OCI-LY3 (cell line): ENCODE measurements around the gene TBC1D2B.
A peak's percentile ranks its signal among the peaks of the same experiment; 100 is the strongest.
"Not testable (repeated sequence)": the region's sequence is repeated elsewhere in the genome, so short reads cannot be mapped to it uniquely, and the experiment has no call there.

ENCODE experiments used
- H2AFZ ChIP-seq: fragments of 200-600, 300-600 bp; shearing (Covaris generic); 2 replicates; pipeline ENCODE4 v1.6.0; 2014; ENCODE audit warnings: antibody characterized with exemption, low read depth, low read length
- H3K27ac ChIP-seq: fragments of 200-600, 300-600 bp; sonication (generic); 2 replicates; pipeline ENCODE4 v1.5.1; 2014; ENCODE audit warnings: mild to moderate bottlenecking, low read length, moderate library complexity, mixed read lengths
- H3K27me3 ChIP-seq: fragments of 200-600, 300-600 bp; sonication (generic); 2 replicates; pipeline ENCODE4 v1.6.1; 2014; ENCODE audit warnings: low read depth, low read length, mixed read lengths
- H3K36me3 ChIP-seq: fragments of 200-600, 300-600 bp; sonication (generic); replicated peaks from 2 replicates; pipeline ENCODE3; 2014; ENCODE audit warnings: low read depth, low read length, mixed read lengths
- H3K4me1 ChIP-seq: fragments of 300-600, 200-600 bp; sonication (generic); 2 replicates; pipeline ENCODE4 v1.6.1; 2014; ENCODE audit warnings: low read length, mixed read lengths
- H3K4me2 ChIP-seq: fragments of 200-600, 300-600 bp; sonication (generic); 2 replicates; pipeline ENCODE4 v1.6.1; 2014; ENCODE audit warnings: low read length, mixed read lengths
- H3K4me3 ChIP-seq: fragments of 300-600, 200-600 bp; sonication (generic); 2 replicates; pipeline ENCODE4 v1.5.1; 2014; ENCODE audit warnings: antibody characterized with exemption, mild to moderate bottlenecking, low read length, moderate library complexity
- H3K79me2 ChIP-seq: fragments of 300-600, 200-600 bp; shearing (Covaris generic); 2 replicates; pipeline ENCODE4 v1.6.1; 2014; ENCODE audit warnings: mild to moderate bottlenecking, low read length, mixed read lengths
- H3K9ac ChIP-seq: fragments of 300-600, 200-600 bp; shearing (Covaris generic); 2 replicates; pipeline ENCODE4 v1.6.0; 2014; ENCODE audit warnings: mild to moderate bottlenecking, low read length, moderate library complexity
- H3K9me3 ChIP-seq: fragments of 200-600, 300-600 bp; shearing (Covaris generic); 2 replicates; pipeline ENCODE4 v1.6.1; 2014; ENCODE audit warnings: low read length, mixed read lengths; ENCODE audit not compliant: insufficient read depth
- H4K20me1 ChIP-seq: fragments of 200-600, 300-600 bp; sonication (generic); 2 replicates; pipeline ENCODE4 v1.6.1; 2016; ENCODE audit warnings: low read length, mixed read lengths; ENCODE audit not compliant: insufficient read depth
- EZH2phosphoT487 ChIP-seq: fragments of 200-600 bp; shearing (Covaris generic); IDR thresholded peaks from 2 replicates; pipeline ENCODE4 v1.6.1; 2018; ENCODE audit warnings: antibody characterized with exemption, mixed run types, low read depth
- TF ChIP-seq, protein P1 (sequence below): fragments of 200-600, 300-600 bp; sonication (generic); IDR thresholded peaks from 2 replicates; pipeline ENCODE4 v1.5.1; 2014; ENCODE audit warnings: antibody characterized with exemption, low read length, low read depth

TBC1D2B gene

DNA sequence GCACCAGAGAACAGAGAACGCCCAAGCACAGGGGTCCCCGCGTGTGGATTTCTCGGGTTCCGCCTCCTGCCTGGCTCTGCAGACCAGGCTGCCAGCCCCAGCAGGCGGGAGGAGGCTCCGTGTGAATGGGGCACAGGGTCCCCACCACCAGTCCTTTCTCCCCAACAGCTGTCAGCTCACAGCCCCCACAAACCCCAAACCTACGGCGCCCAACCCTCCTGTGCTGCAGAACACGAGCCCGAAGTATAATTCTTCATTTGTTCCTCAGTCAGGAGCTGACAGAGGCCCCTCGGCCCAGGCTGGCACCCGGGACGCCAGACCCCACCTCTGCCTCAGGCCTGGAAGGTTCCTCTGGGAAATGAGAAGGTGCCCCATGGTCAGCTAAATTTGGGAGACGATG, 78.0 kb downstream of the TBC1D2B start:
- Histone ChIP-seq H3K9me3 (no peaks in the 10 kb centered on the region), H3K4me2 (no peak overlapping the region), H3K79me2 (no peaks in the 10 kb centered on the region), H3K4me3 (no peak overlapping the region), H4K20me1 (no peaks in the 10 kb centered on the region), H3K36me3 (no peaks in the 10 kb centered on the region), H3K4me1 (peaks cover 27% of the 10 kb centered on the region), H3K9ac (no peak overlapping the region), H2AFZ (no peak overlapping the region), H3K27me3 (no peaks in the 10 kb centered on the region), H3K27ac (no peak overlapping the region)
- TF ChIP-seq, protein P1, sequence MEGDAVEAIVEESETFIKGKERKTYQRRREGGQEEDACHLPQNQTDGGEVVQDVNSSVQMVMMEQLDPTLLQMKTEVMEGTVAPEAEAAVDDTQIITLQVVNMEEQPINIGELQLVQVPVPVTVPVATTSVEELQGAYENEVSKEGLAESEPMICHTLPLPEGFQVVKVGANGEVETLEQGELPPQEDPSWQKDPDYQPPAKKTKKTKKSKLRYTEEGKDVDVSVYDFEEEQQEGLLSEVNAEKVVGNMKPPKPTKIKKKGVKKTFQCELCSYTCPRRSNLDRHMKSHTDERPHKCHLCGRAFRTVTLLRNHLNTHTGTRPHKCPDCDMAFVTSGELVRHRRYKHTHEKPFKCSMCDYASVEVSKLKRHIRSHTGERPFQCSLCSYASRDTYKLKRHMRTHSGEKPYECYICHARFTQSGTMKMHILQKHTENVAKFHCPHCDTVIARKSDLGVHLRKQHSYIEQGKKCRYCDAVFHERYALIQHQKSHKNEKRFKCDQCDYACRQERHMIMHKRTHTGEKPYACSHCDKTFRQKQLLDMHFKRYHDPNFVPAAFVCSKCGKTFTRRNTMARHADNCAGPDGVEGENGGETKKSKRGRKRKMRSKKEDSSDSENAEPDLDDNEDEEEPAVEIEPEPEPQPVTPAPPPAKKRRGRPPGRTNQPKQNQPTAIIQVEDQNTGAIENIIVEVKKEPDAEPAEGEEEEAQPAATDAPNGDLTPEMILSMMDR: no peak
- TF ChIP-seq EZH2phosphoT487: no peak

DNA sequence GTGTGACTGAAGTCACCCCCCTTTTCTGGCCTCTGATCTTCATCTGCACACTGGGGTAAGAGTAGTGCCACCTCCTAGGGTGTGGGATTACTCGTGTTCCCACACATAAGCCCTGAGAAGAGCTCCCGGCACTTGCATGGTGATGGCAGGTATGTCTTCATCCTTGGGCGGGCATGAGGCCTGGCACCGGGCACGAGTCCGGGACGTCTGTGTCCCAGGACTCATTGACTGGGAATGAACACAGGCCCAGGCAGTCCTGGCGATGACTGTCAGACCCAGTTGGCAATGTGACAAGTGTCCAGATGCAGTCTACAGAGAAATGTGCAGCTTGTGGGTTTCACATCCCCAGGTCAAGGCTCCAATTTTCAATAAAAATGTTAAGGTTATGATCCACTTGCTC, 78.9 kb downstream of the TBC1D2B start:
- no peak overlapping the region for H2AFZ ChIP-seq
- no peak overlapping the region for H3K9ac ChIP-seq
- H4K20me1 ChIP-seq: no peaks in the 10 kb centered on the region
- no peak overlapping the region for H3K27ac ChIP-seq
- H3K4me3 ChIP-seq: no peak overlapping the region
- H3K36me3 ChIP-seq: no peaks in the 10 kb centered on the region
- H3K27me3 ChIP-seq: no peaks in the 10 kb centered on the region
- H3K4me2 ChIP-seq: no peak overlapping the region
- H3K79me2 ChIP-seq: no peaks in the 10 kb centered on the region
- no peaks in the 10 kb centered on the region for H3K9me3 ChIP-seq
- TF ChIP-seq, protein P1: no peak
- no peak for TF ChIP-seq EZH2phosphoT487
- peaks cover 29% of the 10 kb centered on the region for H3K4me1 ChIP-seq

DNA sequence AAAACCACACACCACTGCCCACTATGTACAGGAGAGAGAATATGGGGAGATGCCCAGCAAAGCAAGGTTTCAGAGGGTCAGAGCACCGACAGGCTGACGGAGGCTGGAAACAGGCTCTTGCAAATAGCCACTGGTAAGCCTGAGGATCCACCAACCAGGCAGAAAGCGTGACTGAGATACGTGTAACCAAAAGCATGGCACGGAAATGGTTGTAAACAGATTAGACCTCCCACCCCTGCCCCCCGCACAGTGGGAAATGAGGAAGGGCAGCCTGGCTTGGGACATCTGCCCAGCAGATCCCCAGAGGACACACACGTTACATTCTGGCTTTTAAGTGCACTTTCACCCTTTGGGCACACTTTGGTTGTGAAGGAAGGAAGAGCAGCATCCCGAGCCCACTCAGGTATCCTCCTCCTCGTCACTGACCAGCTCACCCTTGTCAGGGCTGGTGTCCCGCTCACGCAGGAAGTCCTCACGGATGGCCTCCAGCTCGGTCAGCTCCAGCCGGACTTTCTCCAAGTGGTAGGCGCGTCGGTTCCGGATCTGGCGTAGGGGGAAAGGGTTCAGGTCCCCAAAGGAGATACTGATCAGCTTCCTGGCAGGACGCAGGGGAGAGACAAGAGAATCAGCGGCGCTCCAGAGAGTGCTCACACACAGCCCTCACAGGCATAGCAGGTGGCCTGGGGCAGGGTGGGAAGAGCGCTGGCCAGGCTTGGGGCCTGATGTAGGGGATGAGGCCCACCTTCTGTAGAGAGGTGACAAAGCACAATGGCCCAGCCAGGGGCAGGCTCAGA, 79.6 kb downstream of the TBC1D2B start:
- H3K4me3 ChIP-seq, H2AFZ ChIP-seq, H3K36me3 ChIP-seq, H3K9me3 ChIP-seq, H3K27me3 ChIP-seq, H3K27ac ChIP-seq, H3K4me2 ChIP-seq, H3K79me2 ChIP-seq, H3K9ac ChIP-seq, H4K20me1 ChIP-seq: not testable (repeated sequence)
- peaks cover 35% of the 10 kb centered on the region for H3K4me1 ChIP-seq

DNA sequence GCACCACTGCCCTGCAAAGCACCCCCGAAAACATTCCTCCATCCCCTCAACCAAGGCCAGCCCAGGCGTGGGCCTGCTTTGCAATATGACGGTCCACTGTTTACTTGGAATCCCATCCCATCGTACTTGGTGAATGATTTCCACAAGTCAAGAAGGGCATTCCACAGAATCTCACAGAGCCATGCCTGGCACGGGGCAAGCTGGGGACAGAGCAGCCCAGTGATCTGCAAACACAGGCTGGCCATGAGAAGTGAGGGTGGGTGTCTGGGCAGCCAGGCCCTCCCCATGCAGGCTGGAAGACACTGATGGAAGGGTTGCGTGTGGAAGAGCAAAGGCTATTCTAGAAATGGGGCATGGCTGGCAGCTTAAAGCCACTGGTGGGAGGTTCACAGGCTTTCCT, 80.3 kb downstream of the TBC1D2B start:
- not testable (repeated sequence) for H3K9ac ChIP-seq, H2AFZ ChIP-seq, H3K9me3 ChIP-seq, H3K4me2 ChIP-seq, H3K27ac ChIP-seq, H3K36me3 ChIP-seq, H3K27me3 ChIP-seq, H3K79me2 ChIP-seq, H3K4me3 ChIP-seq, H4K20me1 ChIP-seq
- peaks cover 37% of the 10 kb centered on the region for H3K4me1 ChIP-seq

DNA sequence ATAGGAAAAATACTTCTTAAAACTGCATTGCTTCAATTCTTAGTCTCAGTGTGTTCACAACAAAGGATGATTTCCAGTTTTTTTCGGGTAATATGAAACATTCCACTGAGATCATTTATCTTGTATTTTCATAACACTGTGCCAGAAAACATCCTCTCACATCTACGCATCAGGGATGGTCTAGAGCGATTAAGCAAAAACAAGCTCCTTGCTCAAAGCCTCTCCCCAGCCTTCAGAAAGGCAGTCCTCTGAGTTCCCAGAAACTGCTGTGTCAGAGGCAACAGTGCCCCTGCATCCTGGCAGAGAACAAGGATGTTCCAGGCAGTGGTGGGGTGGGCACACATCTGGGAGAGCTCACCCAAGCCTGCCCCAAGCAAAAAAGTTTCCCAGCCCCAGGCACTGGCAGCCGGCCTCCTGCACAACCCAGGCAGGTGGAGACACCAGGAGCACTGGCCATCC, 80.8 kb downstream of the TBC1D2B start:
- H3K4me3 ChIP-seq, H3K9me3 ChIP-seq, H3K36me3 ChIP-seq, H3K4me2 ChIP-seq, H3K27me3 ChIP-seq, H4K20me1 ChIP-seq, H3K79me2 ChIP-seq, H3K9ac ChIP-seq, H3K27ac ChIP-seq, H2AFZ ChIP-seq: not testable (repeated sequence)
- peaks cover 37% of the 10 kb centered on the region for H3K4me1 ChIP-seq

DNA sequence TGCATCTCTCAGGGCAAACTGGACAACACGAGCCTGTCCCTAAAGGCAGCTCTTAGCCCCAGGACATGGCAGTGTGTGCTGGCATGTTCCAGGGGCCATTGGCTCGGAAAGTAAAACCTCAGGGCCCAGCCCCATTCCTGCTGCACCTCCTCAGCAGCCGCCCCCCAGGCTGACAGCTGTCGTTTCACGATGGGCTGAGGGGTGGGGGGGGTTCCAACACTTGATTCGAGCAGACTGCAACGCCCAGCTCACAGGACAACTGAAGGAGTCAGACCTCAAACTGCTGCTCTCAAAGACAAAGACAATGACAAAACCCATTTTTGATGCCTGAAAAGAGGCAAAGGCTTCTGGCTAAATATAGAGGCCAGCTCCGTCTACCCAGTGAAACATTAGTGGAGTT, 81.3 kb downstream of the TBC1D2B start:
- not testable (repeated sequence) for H3K9me3 ChIP-seq, H3K27me3 ChIP-seq, H3K79me2 ChIP-seq, H4K20me1 ChIP-seq, H3K4me2 ChIP-seq, H3K9ac ChIP-seq, H2AFZ ChIP-seq, H3K4me3 ChIP-seq, H3K36me3 ChIP-seq, H3K27ac ChIP-seq
- peaks cover 37% of the 10 kb centered on the region for H3K4me1 ChIP-seq

DNA sequence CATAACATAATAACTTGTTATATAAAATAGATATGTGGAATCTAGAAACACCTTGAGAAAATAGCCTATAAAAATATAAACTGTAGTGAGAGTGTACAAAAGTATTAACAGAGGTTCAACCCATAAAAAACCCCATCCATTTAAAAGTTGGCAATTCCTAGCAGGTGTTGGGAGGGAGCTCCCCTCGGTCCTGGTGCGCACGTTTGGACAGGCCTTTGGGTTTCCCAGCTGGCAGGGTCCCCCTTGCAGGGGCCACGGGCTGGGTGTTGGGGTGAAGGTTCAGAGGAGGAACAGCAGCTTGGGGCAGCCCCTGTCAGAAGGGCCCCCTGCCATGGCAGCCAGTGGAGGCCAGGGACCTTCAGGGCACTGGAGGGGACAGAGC, 82.0 kb downstream of the TBC1D2B start:
- not testable (repeated sequence) for H3K9ac ChIP-seq, H4K20me1 ChIP-seq, H3K9me3 ChIP-seq, H3K27me3 ChIP-seq, H3K4me3 ChIP-seq, H3K36me3 ChIP-seq, H3K79me2 ChIP-seq, H2AFZ ChIP-seq
- Histone ChIP-seq H3K4me2 (peak overlapping the region; percentile 44; the same call in 1 of the 2 replicates), H3K4me1 (peaks cover 44% of the 10 kb centered on the region), H3K27ac (peak overlapping the region; percentile 79)
